GM12801 (cell line): Measurements from ENCODE around the gene FAM120B.

ENCODE experiments used
- CTCF ChIP-seq: IDR thresholded peaks from one replicate; pipeline ENCODE4 v1.5.1; 2011; ENCODE audit warnings: control low read depth; ENCODE audit not compliant: insufficient read length; ENCODE audit errors: extremely low read depth

Gene FAM120B

GRCh38 chr6:170378502-170378901 lies 71.9 kb downstream of the FAM120B start:
- no peak for TF ChIP-seq CTCF

GRCh38 chr6:170381562-170381961 lies 75.0 kb downstream of the FAM120B start:
- no peak for TF ChIP-seq CTCF

GRCh38 chr6:170383466-170384035 lies 77.0 kb downstream of the FAM120B start:
- no peak for TF ChIP-seq CTCF

GRCh38 chr6:170385506-170385905 lies 78.9 kb downstream of the FAM120B start:
- no peak for TF ChIP-seq CTCF

- TF ChIP-seq CTCF, result no peak
Observed at GRCh38 chr6:170388113-170388512, 81.6 kb downstream of the FAM120B start.

GRCh38 chr6:170393033-170393432 lies 86.5 kb downstream of the FAM120B start:
- TF ChIP-seq CTCF, result no peak

- TF ChIP-seq CTCF, result no peak
Observed at GRCh38 chr6:170393807-170394399, 87.3 kb downstream of the FAM120B start.

- TF ChIP-seq CTCF, result no peak
Observed at GRCh38 chr6:170394980-170395379, 88.4 kb downstream of the FAM120B start.
